ENCODE measurements around the gene FRMD7. TPM values are rescaled to one million over a fixed set of nuclear protein-coding genes. Genes with fewer than 3 reads are reported as not detected.
"Not testable (repeated sequence)": the region's sequence is repeated elsewhere in the genome, so short reads cannot be mapped to it uniquely, and the experiment has no call there.

Gene FRMD7
- total RNA-seq, 1 donor from 2014 or later: not detected

DNA sequence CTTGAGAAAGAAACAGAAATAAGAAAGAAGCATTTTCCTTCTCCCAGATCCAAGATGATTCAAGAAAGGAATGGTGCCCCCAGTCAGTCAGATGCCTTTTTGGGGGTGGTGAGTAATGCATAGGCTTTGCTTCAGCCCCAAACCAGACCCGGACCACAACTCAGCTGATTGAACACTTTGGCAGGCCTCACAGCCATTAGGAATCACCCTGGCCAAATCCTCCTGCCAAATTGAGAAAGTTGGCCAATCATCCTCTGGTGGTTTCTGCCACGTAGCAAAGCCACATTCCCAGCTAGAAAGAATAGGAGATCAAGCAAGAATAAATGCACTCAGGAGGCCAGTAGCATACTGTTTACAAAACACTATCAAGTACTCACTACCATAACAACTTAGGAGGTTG lies 33.7 kb downstream of the FRMD7 start:
- no peak for DNase-seq (ENCODE audit: extremely low read depth, low read depth, low spot score)

DNA sequence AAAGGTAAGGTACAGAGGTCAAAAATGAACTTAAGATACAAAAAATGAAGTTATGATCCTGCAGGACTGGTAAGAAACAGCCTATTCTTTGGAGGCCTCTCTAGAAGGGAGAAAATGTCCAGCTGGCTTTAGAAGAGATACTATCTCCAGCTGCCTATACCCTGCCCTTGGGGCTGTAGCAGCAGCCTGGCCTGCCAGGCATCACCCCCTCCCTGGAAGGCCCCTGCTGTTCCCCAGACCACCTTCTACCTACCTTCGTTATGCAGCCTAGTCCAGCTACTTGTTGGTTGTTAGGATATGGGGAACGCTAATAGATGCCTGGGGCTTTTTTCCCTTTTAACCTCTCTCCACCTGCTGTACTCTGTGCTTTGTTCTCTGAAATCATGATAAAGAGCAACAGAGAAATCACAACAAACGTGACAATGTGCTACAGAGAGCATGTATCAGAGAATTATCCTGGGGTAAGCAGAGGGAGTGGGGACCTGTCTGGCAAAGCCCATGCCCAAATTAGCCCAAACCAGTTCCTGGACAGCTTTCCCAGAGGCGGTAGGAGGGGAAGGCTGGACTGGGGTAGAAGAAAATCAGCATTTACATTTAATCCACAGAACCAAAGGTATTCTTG lies 34.5 kb downstream of the FRMD7 start:
- DNase-seq (ENCODE audit: extremely low read depth, low read depth, low spot score): no peak

DNA sequence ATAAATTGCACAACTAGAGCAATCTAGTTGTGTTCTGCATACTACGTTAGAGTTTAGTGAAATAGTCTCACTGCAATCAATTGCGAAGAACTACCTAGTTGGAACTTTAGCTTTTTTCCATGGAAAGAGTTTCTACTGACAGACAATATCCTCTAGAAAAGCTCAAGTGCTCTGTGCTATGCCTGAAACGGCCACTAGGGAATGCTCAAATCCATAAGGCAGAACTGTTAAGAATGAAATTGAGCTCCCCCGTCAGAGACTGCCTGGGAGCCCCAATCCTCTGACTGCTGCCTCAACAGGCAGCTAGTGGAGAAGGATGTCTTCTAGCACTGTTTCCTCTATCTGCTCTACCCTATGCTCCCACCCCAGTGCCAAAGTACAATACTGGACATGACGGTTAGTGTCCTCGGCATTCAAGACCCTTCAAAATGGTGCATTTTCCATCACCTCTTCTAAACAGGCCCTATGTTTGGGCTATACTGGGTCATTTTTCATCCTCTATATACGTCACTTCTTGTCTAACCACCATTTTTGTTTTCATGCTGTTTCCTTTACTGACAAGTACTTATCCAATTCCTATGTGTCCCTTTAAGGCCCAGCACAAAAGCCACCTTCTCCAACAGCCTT lies 35.3 kb downstream of the FRMD7 start:
- DNase-seq (ENCODE audit: extremely low read depth, low read depth, low spot score): peak; percentile 67

DNA sequence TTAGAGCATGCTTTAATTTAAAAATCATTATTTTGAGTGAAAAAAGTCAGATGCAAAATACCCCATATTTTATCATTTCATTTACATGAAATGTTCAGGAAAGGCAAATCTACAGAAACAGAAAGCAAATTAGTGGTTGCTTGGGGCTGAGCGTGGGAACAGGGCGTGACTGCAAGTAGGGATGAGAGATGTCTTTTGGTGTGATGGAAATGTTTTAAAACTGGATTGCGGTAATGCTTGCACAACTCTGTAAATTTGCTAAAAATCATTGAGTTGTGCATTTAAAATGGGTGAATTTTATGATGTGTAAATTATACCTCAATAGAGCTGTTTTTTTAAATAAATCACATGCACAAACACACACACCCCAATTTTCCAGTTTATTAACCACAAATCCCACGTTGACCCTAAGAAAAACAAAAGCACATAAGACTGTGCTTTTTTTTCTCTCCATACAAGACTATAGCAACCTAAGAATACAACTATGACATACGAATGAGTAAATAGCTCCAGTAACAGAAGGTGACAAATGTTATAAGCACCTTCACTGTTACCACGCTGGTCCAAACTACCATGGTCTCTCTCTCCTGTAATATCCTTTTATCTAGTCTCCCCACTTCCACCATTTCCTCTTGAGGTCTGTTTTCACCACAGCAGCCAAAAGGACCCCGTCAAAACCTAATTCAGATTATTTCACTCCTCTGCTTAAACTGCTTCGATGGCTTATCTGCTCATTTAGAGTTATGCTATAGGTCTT lies 37.2 kb downstream of the FRMD7 start:
- DNase-seq (ENCODE audit: extremely low read depth, low read depth, low spot score): no peak

DNA sequence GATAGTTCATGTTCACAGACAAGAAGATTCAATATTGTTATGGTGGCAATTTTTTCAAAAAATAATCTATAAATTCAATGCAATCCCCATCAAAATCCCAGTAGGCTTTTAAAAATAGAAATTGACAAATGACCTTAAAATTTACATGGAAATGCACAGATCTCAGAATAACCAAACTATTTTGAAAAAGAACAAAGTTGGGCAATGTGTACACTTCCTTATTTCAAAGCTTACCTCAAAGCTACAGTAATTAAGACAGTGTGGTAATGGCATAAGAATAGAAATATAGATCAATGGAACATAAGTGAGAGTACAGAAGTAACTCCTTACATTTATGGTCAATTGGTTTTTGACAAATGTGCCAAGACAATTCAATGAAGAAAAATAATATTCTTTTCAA lies 39.0 kb downstream of the FRMD7 start:
- DNase-seq (ENCODE audit: extremely low read depth, low read depth, low spot score): no peak

DNA sequence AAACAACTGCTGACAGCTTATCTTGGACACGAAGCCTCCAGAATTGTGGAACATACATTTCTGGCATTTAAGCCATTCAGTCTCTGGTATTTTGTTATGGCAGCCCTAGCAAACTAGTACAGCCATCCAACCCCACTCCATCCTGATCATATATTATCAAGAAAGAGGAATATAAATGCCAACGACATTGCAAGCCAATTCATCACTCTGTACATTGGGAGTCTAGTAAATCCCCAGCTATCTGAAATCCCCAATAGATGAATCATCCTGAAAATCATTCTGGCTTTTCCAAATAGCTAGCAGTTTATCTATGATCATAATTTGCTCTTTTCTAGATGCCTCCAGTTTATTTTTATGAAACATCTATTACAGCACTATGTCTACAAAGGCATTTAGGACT lies 41.1 kb downstream of the FRMD7 start:
- DNase-seq (ENCODE audit: extremely low read depth, low read depth, low spot score): no peak

DNA sequence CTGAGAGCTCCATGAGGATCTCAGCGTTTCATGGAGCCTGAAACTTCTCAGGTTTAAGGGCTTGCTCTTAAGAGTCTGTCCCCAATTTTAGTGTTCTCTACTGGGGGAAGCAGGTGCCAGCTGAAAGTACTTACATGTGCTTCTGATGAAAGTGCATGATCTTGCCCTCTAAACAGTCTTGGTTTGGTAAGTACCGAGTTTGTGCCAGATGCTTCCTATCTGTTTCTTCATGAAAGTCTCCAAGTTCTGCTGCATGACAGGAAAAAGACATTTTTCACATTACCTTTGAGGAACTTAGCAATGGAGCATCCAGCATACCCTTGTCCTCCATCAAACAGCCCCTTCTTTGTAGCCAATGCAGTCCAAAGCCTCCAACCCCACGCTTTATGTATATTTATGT lies 42.0 kb downstream of the FRMD7 start:
- no peak for DNase-seq (ENCODE audit: extremely low read depth, low read depth, low spot score)

DNA sequence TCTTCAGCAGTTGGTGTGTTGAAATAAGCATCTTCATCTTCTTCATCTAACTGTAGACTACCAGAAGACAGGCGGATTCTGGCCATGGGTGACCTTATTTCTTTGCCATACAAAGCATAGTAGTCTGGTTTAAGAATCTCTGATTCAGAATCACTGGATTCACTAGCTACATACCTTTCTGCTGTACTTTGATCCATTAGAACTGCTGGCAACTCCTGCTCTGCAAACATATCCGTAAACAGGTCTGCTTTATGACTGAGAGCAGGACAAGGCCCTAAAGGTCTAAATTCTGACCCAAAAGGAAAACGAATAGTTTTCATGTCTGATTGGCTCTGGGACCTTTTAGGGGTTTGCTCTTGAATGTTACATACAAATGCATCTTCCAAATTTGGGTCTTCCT lies 49.9 kb downstream of the FRMD7 start:
- DNase-seq (ENCODE audit: extremely low read depth, low read depth, low spot score): no peak

DNA sequence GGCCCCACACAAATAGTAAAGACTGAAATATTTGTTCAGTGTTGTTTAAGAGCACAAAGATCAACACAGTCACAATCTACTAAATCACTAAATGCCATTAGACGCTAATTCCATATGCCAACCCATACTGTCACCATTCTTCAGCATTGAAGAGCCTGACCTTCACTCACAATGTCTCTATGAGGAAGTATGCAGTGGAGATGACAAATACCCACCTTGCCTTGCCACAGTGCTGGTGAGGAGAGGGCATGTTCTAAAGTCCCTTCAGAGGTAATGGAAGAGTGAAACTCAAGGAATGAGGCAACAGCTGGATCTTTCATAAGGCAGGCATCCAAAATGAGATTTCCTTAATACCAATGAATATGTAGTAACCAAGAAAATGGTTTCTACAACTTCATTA lies 50.4 kb downstream of the FRMD7 start:
- no peak for DNase-seq (ENCODE audit: extremely low read depth, low read depth, low spot score)

DNA sequence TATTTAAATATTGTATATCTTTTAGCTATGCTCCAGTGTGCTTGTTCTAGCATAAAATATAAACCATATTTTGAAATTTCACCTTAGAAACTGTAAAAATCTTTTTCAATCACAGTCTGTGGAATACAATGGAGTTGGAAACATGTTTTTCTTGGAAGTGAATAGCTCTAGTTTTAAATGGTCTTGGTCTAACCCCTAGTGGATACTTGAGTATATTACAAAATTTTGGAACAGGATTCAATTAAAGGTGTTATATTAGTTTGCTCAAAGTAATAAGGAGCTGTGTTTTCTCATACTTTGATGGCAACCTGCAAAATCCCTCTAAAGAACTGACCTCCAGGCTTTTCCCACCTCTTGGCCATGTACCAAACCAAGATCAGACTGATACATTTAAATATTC lies 56.6 kb downstream of the FRMD7 start:
- no peak for DNase-seq (ENCODE audit: extremely low read depth, low read depth, low spot score)

DNA sequence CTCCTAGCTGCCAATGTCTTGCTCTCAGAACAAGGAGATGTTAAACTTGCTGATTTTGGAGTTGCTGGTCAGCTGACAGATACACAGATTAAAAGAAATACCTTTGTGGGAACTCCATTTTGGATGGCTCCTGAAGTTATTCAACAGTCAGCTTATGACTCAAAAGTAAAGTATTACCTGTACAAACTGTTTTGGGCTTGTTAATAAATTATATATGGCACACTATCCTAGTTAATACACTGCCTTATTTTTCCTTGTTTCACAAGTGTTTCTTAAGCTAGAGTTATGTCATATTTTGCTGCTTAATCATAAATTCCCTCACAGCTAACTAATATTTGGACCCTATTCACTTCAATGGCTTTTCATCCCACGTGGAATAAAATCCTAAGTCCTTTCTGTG lies 59.4 kb downstream of the FRMD7 start:
- no peak for DNase-seq (ENCODE audit: extremely low read depth, low read depth, low spot score)

DNA sequence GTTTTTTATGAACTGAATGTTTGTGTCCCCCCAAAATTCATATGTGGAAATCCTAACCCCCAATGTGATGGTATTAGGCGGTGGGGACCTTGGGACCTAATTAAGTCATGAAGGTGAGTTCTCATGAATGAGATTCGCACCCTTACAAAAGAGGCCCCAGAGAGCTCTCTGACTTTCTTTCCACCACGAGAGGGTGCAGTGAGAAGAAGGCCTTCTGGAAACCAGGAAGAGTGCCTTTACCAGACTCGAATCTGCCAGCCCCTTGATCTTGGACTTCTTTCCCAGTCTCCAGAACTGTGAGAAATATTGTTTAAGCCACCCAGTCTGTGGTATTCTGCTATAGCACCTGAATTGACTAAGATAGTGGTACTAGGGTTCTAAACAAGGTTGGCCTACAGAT lies 64.0 kb downstream of the FRMD7 start:
- no peak for DNase-seq (ENCODE audit: extremely low read depth, low read depth, low spot score)

DNA sequence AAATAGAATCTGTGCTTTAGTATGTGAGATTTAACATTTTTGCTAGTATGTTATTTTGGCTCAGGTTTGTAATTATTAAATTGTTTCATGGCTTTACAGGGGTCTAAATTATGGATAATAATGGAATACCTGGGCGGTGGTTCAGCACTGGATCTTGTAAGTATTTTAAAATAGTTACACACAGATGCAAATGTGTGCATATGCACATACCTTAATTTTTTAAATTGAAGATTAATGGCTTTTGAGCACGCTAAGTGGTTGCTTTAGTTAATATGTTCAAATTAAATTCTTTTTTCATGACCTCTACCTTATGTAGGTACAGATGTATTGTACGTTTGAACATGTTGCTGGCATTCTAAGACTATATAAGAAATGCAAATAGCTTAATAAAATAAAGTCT lies 64.5 kb downstream of the FRMD7 start:
- DNase-seq (ENCODE audit: extremely low read depth, low read depth, low spot score): no peak

DNA sequence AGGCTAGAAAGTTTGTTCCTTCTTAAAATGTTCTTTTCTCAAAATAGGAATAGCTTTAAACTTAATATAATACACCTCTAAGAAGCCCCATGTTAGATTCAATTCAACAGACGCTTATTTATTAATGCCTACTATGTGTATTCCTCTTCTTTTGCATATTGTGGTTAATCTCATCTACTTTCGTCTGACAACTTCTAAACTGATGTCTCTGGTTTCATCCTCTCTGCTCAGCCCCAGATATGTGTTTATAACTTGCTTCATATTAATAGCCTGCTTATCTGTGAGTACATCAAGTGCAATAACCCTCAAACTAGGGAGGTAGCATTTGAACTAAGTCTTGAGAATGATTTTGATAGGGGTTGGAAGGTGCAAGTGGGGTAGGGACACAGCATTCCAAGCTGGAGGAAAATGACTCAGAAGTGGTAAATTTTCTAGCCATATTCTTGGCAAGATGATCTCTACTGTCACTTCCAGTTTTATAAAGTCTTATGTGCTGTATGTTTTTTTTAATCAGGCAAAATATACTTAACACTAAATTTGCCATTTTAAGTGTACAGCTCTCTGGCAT lies 67.8 kb downstream of the FRMD7 start:
- no peak for DNase-seq (ENCODE audit: extremely low read depth, low read depth, low spot score)

DNA sequence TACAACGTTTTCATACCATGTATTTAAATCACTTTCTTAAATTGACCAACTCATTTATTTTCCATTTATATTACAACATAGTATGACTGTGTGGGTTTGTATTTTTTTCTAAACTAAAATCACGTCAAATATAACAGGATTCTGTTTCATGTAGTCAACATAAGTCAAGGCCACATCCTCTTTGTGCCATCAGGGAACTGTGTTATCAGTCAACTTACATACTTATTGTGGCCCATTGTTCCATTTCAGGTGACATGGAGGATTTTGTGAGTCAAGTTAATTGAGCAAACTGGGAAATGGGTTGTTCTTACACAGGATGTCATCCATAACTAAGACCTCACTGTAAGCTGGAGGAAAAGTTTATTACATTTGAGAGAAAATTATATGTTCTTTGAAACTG lies 68.8 kb downstream of the FRMD7 start:
- no peak for DNase-seq (ENCODE audit: extremely low read depth, low read depth, low spot score)

DNA sequence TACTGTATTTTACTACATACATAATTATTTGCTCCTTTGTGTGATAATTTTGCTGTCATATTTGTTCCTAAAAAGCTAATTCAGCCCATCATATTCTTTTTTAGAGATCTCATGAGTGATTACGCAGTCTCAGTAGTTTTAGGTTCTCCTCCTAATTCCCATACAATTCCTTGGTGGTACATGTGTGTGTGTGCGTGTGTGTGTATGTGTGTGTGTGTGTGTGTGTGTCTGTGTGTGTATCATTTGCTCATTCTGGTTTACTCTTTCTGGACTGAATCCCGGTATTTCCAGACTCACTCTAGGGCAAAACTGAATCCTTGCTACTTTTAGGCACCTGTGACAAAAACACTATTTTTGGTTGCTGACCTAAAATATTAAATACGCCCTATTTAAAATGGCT lies 69.8 kb downstream of the FRMD7 start:
- no peak for DNase-seq (ENCODE audit: extremely low read depth, low read depth, low spot score)

DNA sequence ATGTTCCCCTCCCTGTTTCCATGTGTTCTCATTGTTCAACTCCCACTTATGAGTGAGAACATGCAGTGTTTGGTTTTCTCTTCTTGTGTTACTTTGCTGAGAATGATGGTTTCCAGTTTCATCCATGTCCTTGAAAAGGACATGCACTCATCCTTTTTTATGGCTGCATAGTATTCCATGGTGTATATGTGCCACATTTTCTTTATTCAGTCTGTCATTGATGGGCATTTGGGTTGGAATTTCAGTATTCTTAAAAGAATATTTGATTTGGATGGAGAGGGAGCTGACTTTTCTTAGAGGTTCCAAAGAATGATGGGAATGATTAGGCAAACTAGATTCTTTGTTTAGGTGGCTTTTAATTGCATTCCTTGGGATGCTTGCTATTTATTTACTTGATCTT lies 76.0 kb downstream of the FRMD7 start:
- not testable (repeated sequence) for DNase-seq (ENCODE audit: extremely low read depth, low read depth, low spot score)

DNA sequence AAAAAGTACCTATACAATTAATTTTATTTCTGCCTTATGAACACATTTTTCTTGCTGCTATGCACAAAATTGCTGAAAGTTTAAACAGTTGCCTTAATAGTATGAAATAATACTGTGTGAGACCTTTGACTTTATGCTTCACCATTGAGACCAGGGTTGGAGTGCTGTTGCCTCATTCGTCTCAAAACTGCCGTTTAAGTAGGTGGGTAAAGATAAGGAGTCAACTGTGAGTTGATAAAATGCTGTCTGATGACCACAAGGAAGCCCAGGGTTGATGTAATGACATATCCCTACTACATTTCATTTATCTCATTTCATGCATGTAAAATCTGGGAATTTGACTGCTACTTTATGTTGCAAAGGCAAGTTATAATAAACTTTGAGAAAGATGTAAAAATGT lies 81.3 kb downstream of the FRMD7 start:
- DNase-seq (ENCODE audit: extremely low read depth, low read depth, low spot score): no peak

DNA sequence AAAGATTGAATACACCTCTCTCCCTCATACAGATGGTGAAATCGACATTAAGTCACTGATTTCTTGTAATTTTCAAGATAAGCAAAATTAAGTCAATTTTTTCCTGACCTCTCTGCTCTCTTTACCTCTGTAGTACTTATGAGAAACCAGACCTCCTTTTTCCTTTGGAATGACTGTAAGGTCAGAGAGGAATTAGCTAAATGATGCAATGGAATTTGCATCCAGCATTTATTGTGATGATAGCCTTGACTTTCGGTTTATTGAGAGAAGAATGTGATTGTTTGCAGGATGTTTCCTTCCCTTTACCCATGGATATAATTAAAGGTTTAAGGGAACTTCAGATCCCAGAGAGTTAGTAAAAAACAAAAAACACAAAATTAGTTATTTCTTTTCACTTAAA lies 82.4 kb downstream of the FRMD7 start:
- DNase-seq (ENCODE audit: extremely low read depth, low read depth, low spot score): no peak

DNA sequence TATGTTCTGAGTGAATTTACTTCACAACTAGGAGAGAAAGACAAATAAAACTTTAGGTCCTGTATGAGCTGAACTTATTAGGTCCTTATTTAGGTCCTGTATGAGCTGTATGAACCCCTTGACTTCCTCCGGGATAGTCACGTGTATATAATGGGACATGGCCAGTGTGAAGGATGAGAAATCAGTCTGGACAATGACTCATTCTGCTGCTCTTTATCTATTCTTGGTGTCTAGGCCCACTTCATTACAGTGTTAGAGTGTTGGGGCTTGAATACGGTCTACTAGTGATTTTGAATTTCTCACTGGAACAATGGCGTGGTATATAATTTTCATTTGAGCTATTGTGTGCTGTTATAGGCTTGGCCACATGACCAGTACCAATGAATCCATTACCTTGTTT lies 82.9 kb downstream of the FRMD7 start:
- no peak for DNase-seq (ENCODE audit: extremely low read depth, low read depth, low spot score)

DNA sequence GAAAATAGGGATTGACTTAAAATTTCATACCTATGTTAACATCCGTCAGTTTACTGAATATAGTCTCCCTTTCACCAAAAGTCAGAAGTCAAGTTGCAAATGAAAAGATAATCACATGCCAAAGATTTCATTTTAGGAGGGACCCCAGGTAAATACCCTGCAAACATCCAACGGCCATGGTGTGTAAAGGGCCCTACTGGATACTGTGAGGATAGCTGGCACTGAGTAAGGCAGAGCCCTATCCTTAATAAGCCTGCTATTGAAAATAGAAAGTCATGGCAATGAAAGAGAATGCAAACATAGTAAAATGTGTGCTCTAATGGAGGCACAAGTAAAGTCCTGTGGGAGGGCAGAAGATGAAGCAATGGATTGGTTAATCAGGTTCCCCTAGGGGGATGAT lies 83.8 kb downstream of the FRMD7 start:
- no peak for DNase-seq (ENCODE audit: extremely low read depth, low read depth, low spot score)

DNA sequence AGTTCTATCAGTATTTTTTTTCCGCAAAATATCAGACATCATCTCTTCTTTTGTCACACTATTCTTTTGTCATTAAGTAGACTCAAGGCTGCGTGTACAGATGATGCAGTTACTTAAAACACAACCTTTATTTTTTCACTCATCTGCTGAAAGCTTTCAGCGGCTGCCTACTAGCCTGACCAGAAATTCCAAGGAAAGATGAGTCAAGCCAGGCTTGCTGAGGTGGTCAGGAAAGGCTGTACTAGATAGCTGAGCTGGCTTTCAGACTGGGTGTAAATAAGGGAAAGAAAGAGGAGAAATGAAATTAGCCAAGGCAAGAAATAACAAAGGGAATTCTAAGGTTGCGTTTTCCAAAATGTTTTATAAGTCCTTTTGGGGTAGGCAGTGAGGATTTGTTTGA lies 86.8 kb downstream of the FRMD7 start:
- no peak for DNase-seq (ENCODE audit: extremely low read depth, low read depth, low spot score)

All from glomerular endothelial cell (primary cell).